Osteocyte (in vitro differentiated cells): ENCODE results near the gene MAGEB4. TPM values are rescaled to one million over a fixed set of nuclear protein-coding genes. Genes with fewer than 3 reads are reported as not detected.

ENCODE experiments used
- DNase-seq: peaks from one replicate; pipeline ENCODE4 v3.0.0; 2021; ENCODE audit warnings: mixed read lengths; ENCODE audit not compliant: unreplicated experiment; ENCODE audit errors: extremely low spot score
- H3K27ac Mint-ChIP-seq: one replicate; pipeline ENCODE4 v1.8.0; 2021; ENCODE audit warnings: mild to moderate bottlenecking, mixed read lengths; ENCODE audit not compliant: unreplicated experiment
- H3K27me3 Mint-ChIP-seq: one replicate; pipeline ENCODE4 v1.8.0; 2021; ENCODE audit warnings: mixed read lengths; ENCODE audit not compliant: unreplicated experiment
- H3K36me3 Mint-ChIP-seq: one replicate; pipeline ENCODE4 v1.8.0; 2021; ENCODE audit warnings: mixed read lengths; ENCODE audit not compliant: unreplicated experiment
- H3K4me1 Mint-ChIP-seq: one replicate; pipeline ENCODE4 v1.8.0; 2021; ENCODE audit warnings: mixed read lengths; ENCODE audit not compliant: unreplicated experiment
- H3K4me3 Mint-ChIP-seq: one replicate; pipeline ENCODE4 v1.8.0; 2021; ENCODE audit warnings: mild to moderate bottlenecking, moderate library complexity, mixed read lengths; ENCODE audit not compliant: unreplicated experiment
- H3K9me3 Mint-ChIP-seq: one replicate; pipeline ENCODE4 v1.8.0; 2021; ENCODE audit warnings: mixed read lengths; ENCODE audit not compliant: unreplicated experiment
- total RNA-seq: library from RNA; stranded (reverse); gene quantifications from 2 replicates; pipeline ENCODE4 v1.2.1, GENCODE V29; 2021
- TF ChIP-seq, protein P1 (sequence below): fragments of 200-600 bp; sonication (generic); IDR thresholded peaks from 2 replicates; pipeline ENCODE4 v1.5.0; 2021; ENCODE audit warnings: antibody characterized with exemption, mild to moderate bottlenecking, moderate library complexity

MAGEB4 gene
- total RNA-seq, 1 donor from 2014 or later: not detected

DNA sequence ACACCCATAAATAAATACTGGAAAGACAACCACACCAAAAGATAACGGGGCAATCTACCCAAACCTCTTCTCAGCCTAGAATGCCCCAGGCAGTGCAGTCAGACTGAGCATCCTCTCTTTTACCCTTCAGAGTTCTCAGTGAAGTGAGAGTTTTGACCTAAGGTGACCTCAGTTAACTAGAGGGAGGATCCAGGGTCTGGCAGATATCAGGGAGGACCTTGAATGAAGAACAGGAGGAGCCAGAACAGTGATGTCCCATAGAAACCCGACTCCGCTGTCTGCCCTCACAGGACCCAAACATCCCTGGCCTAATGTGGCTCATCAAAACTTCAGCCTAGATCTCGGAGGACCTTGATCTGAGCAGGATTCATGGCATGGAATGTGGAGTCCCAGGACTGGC lies 11.4 kb upstream of the MAGEB4 start, which contains the start of gene MAGEB3:
Gene MAGEB3 (plus strand): TSS at position 263 of the 400 bp plus-strand sequence. CDS start 5,268 bp downstream, outside the sequence.
- H3K27me3 Mint-ChIP-seq: peaks cover 4% of the 10 kb centered on the region
- TF ChIP-seq, protein P1, sequence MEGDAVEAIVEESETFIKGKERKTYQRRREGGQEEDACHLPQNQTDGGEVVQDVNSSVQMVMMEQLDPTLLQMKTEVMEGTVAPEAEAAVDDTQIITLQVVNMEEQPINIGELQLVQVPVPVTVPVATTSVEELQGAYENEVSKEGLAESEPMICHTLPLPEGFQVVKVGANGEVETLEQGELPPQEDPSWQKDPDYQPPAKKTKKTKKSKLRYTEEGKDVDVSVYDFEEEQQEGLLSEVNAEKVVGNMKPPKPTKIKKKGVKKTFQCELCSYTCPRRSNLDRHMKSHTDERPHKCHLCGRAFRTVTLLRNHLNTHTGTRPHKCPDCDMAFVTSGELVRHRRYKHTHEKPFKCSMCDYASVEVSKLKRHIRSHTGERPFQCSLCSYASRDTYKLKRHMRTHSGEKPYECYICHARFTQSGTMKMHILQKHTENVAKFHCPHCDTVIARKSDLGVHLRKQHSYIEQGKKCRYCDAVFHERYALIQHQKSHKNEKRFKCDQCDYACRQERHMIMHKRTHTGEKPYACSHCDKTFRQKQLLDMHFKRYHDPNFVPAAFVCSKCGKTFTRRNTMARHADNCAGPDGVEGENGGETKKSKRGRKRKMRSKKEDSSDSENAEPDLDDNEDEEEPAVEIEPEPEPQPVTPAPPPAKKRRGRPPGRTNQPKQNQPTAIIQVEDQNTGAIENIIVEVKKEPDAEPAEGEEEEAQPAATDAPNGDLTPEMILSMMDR: no peak
- no peaks in the 10 kb centered on the region for H3K9me3 Mint-ChIP-seq
- no peaks in the 10 kb centered on the region for H3K36me3 Mint-ChIP-seq
- no peaks in the 10 kb centered on the region for H3K4me1 Mint-ChIP-seq
- DNase-seq: peak; percentile 40
- no peak within 1 kb of the TSS for H3K27ac Mint-ChIP-seq
- no peak within 1 kb of the TSS for H3K4me3 Mint-ChIP-seq

DNA sequence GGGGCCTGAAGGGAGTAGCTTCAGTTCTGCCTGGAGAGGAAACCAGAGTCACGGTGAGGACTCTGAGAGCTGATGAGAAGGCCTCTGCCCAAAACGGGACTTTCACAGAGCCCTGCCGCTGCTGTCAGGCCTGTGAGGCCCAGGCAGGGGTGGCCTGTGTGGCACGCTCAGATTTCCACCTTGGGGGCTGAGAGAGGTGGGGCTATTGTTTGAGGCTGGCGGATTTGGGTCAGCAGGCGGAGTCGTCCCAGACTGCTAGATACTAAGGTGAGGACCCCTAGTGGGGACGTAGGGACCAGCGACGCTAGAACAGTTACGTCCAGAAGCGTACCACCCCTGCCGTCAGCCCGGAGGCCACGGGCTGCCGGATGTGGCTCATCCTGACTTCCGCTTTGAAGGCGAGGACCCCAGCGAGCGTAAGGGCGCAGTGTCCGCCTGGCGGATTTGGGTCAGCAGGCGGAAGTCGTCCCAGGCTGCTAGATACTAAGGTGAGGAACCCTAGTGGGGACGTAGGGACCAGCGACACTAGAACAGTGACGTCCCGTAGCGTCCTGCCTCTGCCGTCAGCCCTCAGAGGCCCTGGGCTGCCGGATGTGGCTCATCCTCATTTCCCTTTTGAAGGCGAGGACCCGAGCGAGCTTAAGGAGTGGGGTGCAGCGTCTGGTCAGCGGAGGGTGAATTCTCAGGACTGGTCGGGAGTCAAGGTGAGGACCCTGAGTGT lies 5.1 kb downstream of the MAGEB4 start, which contains the start of gene MAGEB1:
Gene MAGEB1 (plus strand): TSS at position 378 of the 721 bp plus-strand sequence. CDS start 3,348 bp downstream, outside the sequence.
- peaks cover 9% of the 10 kb centered on the region for H3K27me3 Mint-ChIP-seq
- no peaks in the 10 kb centered on the region for H3K4me1 Mint-ChIP-seq
- H3K27ac Mint-ChIP-seq: no peak within 1 kb of the TSS
- H3K36me3 Mint-ChIP-seq: no peaks in the 10 kb centered on the region
- DNase-seq: peak; percentile 78
- no peak within 1 kb of the TSS for H3K4me3 Mint-ChIP-seq
- TF ChIP-seq, protein P1: no peak
- H3K9me3 Mint-ChIP-seq: no peaks in the 10 kb centered on the region

DNA sequence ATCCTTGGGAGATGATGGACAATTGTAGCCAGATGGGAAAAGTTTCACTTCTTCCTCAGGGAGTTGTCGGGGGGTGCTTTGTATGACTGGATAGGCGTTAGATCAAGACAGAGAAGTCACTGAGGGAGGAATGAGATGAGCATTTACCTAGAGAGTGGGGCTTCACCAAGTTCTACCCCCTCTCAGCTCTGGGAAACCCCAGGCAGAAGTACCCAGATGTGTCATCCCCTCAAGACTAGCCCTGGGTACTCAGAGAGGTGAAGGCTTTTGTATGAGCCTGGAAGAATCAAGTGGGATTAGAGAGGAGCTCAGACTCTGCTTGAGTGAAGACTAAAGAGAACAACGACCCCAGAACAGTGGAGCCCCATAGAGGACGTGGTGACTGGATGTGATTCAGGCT lies 7.1 kb downstream of the MAGEB4 start:
- TF ChIP-seq, protein P1: no peak
- Mint-ChIP-seq H3K4me3 (no peak overlapping the region), H3K36me3 (no peaks in the 10 kb centered on the region), H3K4me1 (no peaks in the 10 kb centered on the region), H3K9me3 (no peaks in the 10 kb centered on the region), H3K27ac (no peak overlapping the region), H3K27me3 (peaks cover 9% of the 10 kb centered on the region)
- DNase-seq: no peak

DNA sequence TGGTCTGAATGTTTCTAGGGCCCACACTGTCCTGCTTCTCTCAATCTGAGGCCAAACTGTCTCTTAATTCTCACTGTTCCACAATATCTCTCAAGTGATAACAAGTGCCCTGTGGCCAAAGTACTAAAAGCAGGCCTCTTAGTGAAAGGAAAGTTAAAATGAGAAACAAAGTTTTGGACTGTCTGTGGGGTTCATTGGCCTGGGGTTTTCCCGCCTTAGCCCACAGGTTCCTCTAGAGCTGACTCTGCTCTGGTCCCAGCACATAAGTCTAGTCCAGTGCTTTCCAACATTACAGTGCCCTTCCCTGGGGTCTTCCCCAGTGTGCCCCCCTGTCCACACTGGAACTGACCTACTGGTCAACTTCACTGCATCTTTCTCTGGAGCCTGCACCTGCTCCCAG lies 11.5 kb downstream of the MAGEB4 start:
- Mint-ChIP-seq H3K36me3 (no peaks in the 10 kb centered on the region), H3K27me3 (no peaks in the 10 kb centered on the region), H3K4me3 (no peak overlapping the region), H3K4me1 (no peaks in the 10 kb centered on the region), H3K9me3 (peaks cover 8% of the 10 kb centered on the region), H3K27ac (no peak overlapping the region)
- no peak for DNase-seq
- TF ChIP-seq, protein P1: no peak

DNA sequence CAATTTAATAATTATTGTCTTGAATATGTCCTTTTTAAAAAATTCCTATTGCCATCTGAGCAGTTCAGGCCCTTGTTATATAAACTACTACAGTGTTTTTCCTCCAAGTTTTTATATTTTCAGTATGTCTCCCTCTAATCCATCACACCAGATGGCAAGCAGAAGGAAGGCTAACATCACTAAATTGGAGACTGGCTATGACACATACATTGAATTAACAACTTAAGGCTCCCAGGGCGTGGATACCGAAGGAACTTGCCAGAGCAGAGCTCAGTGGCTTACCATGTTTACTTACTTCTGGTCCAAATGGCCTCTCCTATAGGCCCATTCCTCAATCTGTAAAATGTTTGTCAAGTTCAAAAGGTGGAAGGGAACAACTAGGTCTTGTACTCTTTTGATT lies 18.1 kb downstream of the MAGEB4 start:
- Mint-ChIP-seq H3K27ac (no peak overlapping the region), H3K4me1 (no peaks in the 10 kb centered on the region), H3K27me3 (peaks cover 7% of the 10 kb centered on the region), H3K36me3 (no peaks in the 10 kb centered on the region), H3K4me3 (no peak overlapping the region), H3K9me3 (peaks cover 8% of the 10 kb centered on the region)
- TF ChIP-seq, protein P1: no peak
- no peak for DNase-seq
